Measurements from ENCODE around the gene DNAAF1.

GRCh38 chr16:84105948-84106740 lies 39.0 kb upstream of the DNAAF1 start:
- TF ChIP-seq CTCF (optimal IDR thresholded peaks at IDR 0.05 in 1 of 3, IDR thresholded peaks at IDR 0.05 in 1 of 3, conservative IDR thresholded peaks at IDR 0.05 in 1 of 3; ENCODE audit: extremely low read depth in 1 of 3, insufficient read depth in 2 of 3, low read length in 3 of 3) (no peak), EZH2 (IDR thresholded peaks at IDR 0.05; ENCODE audit: low read length) (no peak)

Measured in keratinocyte (primary cell).